Fibroblast of skin of left biceps (primary cell): ENCODE data around the gene FIGN.

ENCODE experiments used
- DNase-seq, 2 experiments: peaks; one replicate each; pipeline ENCODE4 v3.0.0-alpha.2; 2013; ENCODE audit warnings: low read depth in 2 of 2

FIGN gene

GRCh38 chr2:163611557-163611906 is 124.3 kb downstream of the FIGN start:
- DNase-seq = no peak

- no peak for DNase-seq
These were observed 124.8 kb downstream of the FIGN start for GRCh38 chr2:163610817-163611556.

- DNase-seq = no peak
These were observed 128.2 kb downstream of the FIGN start for GRCh38 chr2:163607630-163608029.

GRCh38 chr2:163606878-163607277 is 128.9 kb downstream of the FIGN start:
- DNase-seq = no peak

- no peak for DNase-seq
These were observed 130.0 kb downstream of the FIGN start for GRCh38 chr2:163605779-163606178.

- peak; percentile 58 to 66 for DNase-seq
These were observed 130.8 kb downstream of the FIGN start for GRCh38 chr2:163604941-163605555.

- no peak for DNase-seq
These were observed 133.6 kb downstream of the FIGN start for GRCh38 chr2:163602196-163602595.

- DNase-seq = no peak
These were observed 134.4 kb downstream of the FIGN start for GRCh38 chr2:163601377-163601776.

GRCh38 chr2:163600801-163601200 is 135.0 kb downstream of the FIGN start:
- DNase-seq = no peak

- DNase-seq = peak; percentile 5 to 17
These were observed 140.8 kb downstream of the FIGN start for GRCh38 chr2:163595028-163595427.

GRCh38 chr2:163594497-163594896 is 141.3 kb downstream of the FIGN start:
- no peak for DNase-seq

- no peak for DNase-seq
These were observed 141.8 kb downstream of the FIGN start for GRCh38 chr2:163593982-163594381.

GRCh38 chr2:163592954-163593622 is 142.7 kb downstream of the FIGN start:
- DNase-seq = no peak

GRCh38 chr2:163591461-163591860 is 144.3 kb downstream of the FIGN start:
- no peak for DNase-seq

GRCh38 chr2:163580757-163581156 is 155.1 kb downstream of the FIGN start:
- no peak for DNase-seq

- no peak for DNase-seq
These were observed 161.5 kb downstream of the FIGN start for GRCh38 chr2:163574309-163574708.

GRCh38 chr2:163573652-163574051 is 162.2 kb downstream of the FIGN start:
- DNase-seq = no peak

GRCh38 chr2:163572850-163573249 is 163.0 kb downstream of the FIGN start:
- no peak for DNase-seq

- DNase-seq = no peak
These were observed 164.2 kb downstream of the FIGN start for GRCh38 chr2:163571423-163572102.

GRCh38 chr2:163570391-163570790 is 165.4 kb downstream of the FIGN start:
- no peak for DNase-seq

- no peak for DNase-seq
These were observed 170.6 kb downstream of the FIGN start for GRCh38 chr2:163565192-163565591.

GRCh38 chr2:163564236-163564635 is 171.6 kb downstream of the FIGN start:
- no peak for DNase-seq

GRCh38 chr2:163563336-163563735 is 172.5 kb downstream of the FIGN start:
- no peak for DNase-seq
